Endothelial cell (in vitro differentiated cells): ENCODE data around the gene RCN1. TPM values are rescaled to one million over a fixed set of nuclear protein-coding genes. Genes with fewer than 3 reads are reported as not detected.

Experiments used
- DNase-seq: peaks from one replicate; pipeline ENCODE4 v3.0.0; 2021; ENCODE audit warnings: low spot score
- H3K27ac Mint-ChIP-seq: one replicate; pipeline ENCODE4 v1.8.0; 2021; ENCODE audit warnings: mixed read lengths, inconsistent platforms; ENCODE audit not compliant: unreplicated experiment
- H3K27me3 Mint-ChIP-seq: one replicate; pipeline ENCODE4 v1.8.0; 2021; ENCODE audit warnings: mild to moderate bottlenecking, moderate library complexity, mixed read lengths, inconsistent platforms; ENCODE audit not compliant: unreplicated experiment
- H3K36me3 Mint-ChIP-seq: one replicate; pipeline ENCODE4 v1.8.0; 2021; ENCODE audit warnings: mild to moderate bottlenecking, low read depth, mixed read lengths, inconsistent platforms; ENCODE audit not compliant: unreplicated experiment
- H3K4me1 Mint-ChIP-seq: one replicate; pipeline ENCODE4 v1.8.0; 2021; ENCODE audit warnings: mild to moderate bottlenecking, mixed read lengths, inconsistent platforms; ENCODE audit not compliant: unreplicated experiment
- H3K4me3 Mint-ChIP-seq: one replicate; pipeline ENCODE4 v1.8.0; 2021; ENCODE audit warnings: mild to moderate bottlenecking, mixed read lengths, inconsistent platforms; ENCODE audit not compliant: unreplicated experiment
- H3K9me3 Mint-ChIP-seq: one replicate; pipeline ENCODE4 v1.8.0; 2021; ENCODE audit warnings: mixed read lengths, inconsistent platforms; ENCODE audit not compliant: unreplicated experiment
- CTCF ChIP-seq: fragments of 200-600 bp; sonication (generic); IDR thresholded peaks from one replicate; pipeline ENCODE4 v1.5.0; 2021; ENCODE audit warnings: antibody characterized with exemption; ENCODE audit not compliant: unreplicated experiment
- total RNA-seq: library from RNA; stranded (reverse); fragmentation: NEBNext Ultra II Directional; extraction: Animal tissue kit (Norgen Biotek cat#: 25700); gene quantifications from one replicate; pipeline ENCODE4 v1.2.1, GENCODE V29; 2021; ENCODE audit not compliant: unreplicated experiment

The RCN1 gene
- total RNA-seq, 1 donor from 2014 or later: 227 TPM

GRCh38 chr11:32079553-32079952, 11.3 kb upstream of the RCN1 start:
- no peak for DNase-seq
- no peak overlapping the region for H3K27ac Mint-ChIP-seq
- no peak for TF ChIP-seq CTCF
- no peaks in the 10 kb centered on the region for H3K36me3 Mint-ChIP-seq
- peaks cover 4% of the 10 kb centered on the region for H3K9me3 Mint-ChIP-seq
- no peak overlapping the region for H3K4me3 Mint-ChIP-seq
- peaks cover 5% of the 10 kb centered on the region for H3K27me3 Mint-ChIP-seq
- peaks cover 42% of the 10 kb centered on the region for H3K4me1 Mint-ChIP-seq

GRCh38 chr11:32080361-32080980, 10.4 kb upstream of the RCN1 start:
- no peak for TF ChIP-seq CTCF
- no peak for DNase-seq
- no peak overlapping the region for H3K4me3 Mint-ChIP-seq
- H3K27ac Mint-ChIP-seq: no peak overlapping the region
- H3K27me3 Mint-ChIP-seq: peaks cover 4% of the 10 kb centered on the region
- no peaks in the 10 kb centered on the region for H3K36me3 Mint-ChIP-seq
- H3K9me3 Mint-ChIP-seq: peaks cover 4% of the 10 kb centered on the region
- peaks cover 35% of the 10 kb centered on the region for H3K4me1 Mint-ChIP-seq

- peaks cover 4% of the 10 kb centered on the region for H3K9me3 Mint-ChIP-seq
- DNase-seq: no peak
- no peak overlapping the region for H3K27ac Mint-ChIP-seq
- H3K4me1 Mint-ChIP-seq: peaks cover 35% of the 10 kb centered on the region
- H3K36me3 Mint-ChIP-seq: no peaks in the 10 kb centered on the region
- TF ChIP-seq CTCF: no peak
- H3K27me3 Mint-ChIP-seq: peaks cover 4% of the 10 kb centered on the region
- H3K4me3 Mint-ChIP-seq: no peak overlapping the region
Measured at GRCh38 chr11:32081129-32081641, 9.7 kb upstream of the RCN1 start.

- TF ChIP-seq CTCF: no peak
- no peak overlapping the region for H3K4me3 Mint-ChIP-seq
- peaks cover 35% of the 10 kb centered on the region for H3K4me1 Mint-ChIP-seq
- peaks cover 4% of the 10 kb centered on the region for H3K9me3 Mint-ChIP-seq
- no peak for DNase-seq
- H3K27ac Mint-ChIP-seq: no peak overlapping the region
- H3K27me3 Mint-ChIP-seq: peaks cover 4% of the 10 kb centered on the region
- H3K36me3 Mint-ChIP-seq: no peaks in the 10 kb centered on the region
Measured at GRCh38 chr11:32081901-32082300, 9.0 kb upstream of the RCN1 start.

- Mint-ChIP-seq H3K4me3 (peak overlapping the region; percentile 7), H3K27ac (peak overlapping the region; percentile 39), H3K9me3 (no peaks in the 10 kb centered on the region), H3K27me3 (peaks cover 4% of the 10 kb centered on the region), H3K36me3 (no peaks in the 10 kb centered on the region), H3K4me1 (peaks cover 35% of the 10 kb centered on the region)
- no peak for TF ChIP-seq CTCF
- DNase-seq: no peak
Measured at GRCh38 chr11:32082346-32082986, 8.4 kb upstream of the RCN1 start.
